Naive thymus-derived CD8-positive, alpha-beta T cell (primary cell): ENCODE measurements around the gene IQSEC3. TPM values are rescaled to one million over a fixed set of nuclear protein-coding genes. Genes with fewer than 3 reads are reported as not detected.
"Not testable (repeated sequence)": the region's sequence is repeated elsewhere in the genome, so short reads cannot be mapped to it uniquely, and the experiment has no call there.

Source experiments
- ATAC-seq, 2 donors: fragments of 150-1000 bp; cut with Tn5 transposase in 1 of 2; sonication (Bioruptor Pico), chemical (Tn5 transposase) in 1 of 2; 1 replicate in 1 of 2; 2 replicates in 1 of 2; pipeline ENCODE4 v1.10.0; 2021; ENCODE audit warnings: mild to moderate bottlenecking in 2 of 2, moderate library complexity in 2 of 2
- POLR2A ChIA-PET: fragments of 350-600 bp; sonication (Branson Sonifier 250); formaldehyde crosslinking; loops from one replicate; lab custom pipeline; 2021; ENCODE audit warnings: antibody characterized with exemption; lab: Charles Lee
- DNase-seq, 10 donors: peaks; one replicate each; pipeline versions ENCODE4 v3.0.0 to v3.0.0-alpha.2; 2020 to 2022
- H3K27ac Mint-ChIP-seq, 10 donors: one replicate each; pipeline ENCODE4 v1.8.0; 2020 to 2022; ENCODE audit warnings: mild to moderate bottlenecking in 10 of 10, mixed read lengths in 10 of 10, moderate library complexity in 4 of 10, inconsistent platforms in 1 of 10
- H3K27me3 Mint-ChIP-seq, 5 donors: one replicate each; pipeline ENCODE4 v1.8.0; 2021 to 2022; ENCODE audit warnings: mixed read lengths in 5 of 5
- H3K36me3 Mint-ChIP-seq, 3 donors: one replicate each; pipeline ENCODE4 v1.8.0; 2020 to 2022; ENCODE audit warnings: mixed read lengths in 3 of 3, mild to moderate bottlenecking in 2 of 3, inconsistent platforms in 1 of 3
- H3K4me1 Mint-ChIP-seq, 4 donors: one replicate each; pipeline ENCODE4 v1.8.0; 2021 to 2022; ENCODE audit warnings: mixed read lengths in 4 of 4
- H3K4me3 Mint-ChIP-seq, 10 donors: one replicate each; pipeline ENCODE4 v1.8.0; 2020 to 2022; ENCODE audit warnings: mild to moderate bottlenecking in 10 of 10, mixed read lengths in 10 of 10, moderate library complexity in 6 of 10, inconsistent platforms in 1 of 10
- H3K9me3 Mint-ChIP-seq, 9 donors: one replicate each; pipeline ENCODE4 v1.8.0; 2020 to 2022; ENCODE audit warnings: mixed read lengths in 9 of 9, mild to moderate bottlenecking in 3 of 9, inconsistent platforms in 1 of 9, moderate library complexity in 1 of 9
- polyA plus RNA-seq, 3 donors: library from polyadenylated mRNA; unstranded; fragments of 300-500 nt; fragmentation: Illumina TruSeq; gene quantifications; one replicate each; pipeline ENCODE4 v1.2.3, GENCODE V29; 2021
- total RNA-seq, 8 experiments: library from RNA in 2 of 8; stranded (reverse) in 2 of 8; gene quantifications; one replicate each; pipeline ENCODE4 v1.2.3 and lab custom pipeline; 2021 to 2026

The IQSEC3 gene
- total and polyA plus RNA-seq, 5 experiments from 2014 or later, result 0.42 to 19.3 (median 1.1) TPM

DNA sequence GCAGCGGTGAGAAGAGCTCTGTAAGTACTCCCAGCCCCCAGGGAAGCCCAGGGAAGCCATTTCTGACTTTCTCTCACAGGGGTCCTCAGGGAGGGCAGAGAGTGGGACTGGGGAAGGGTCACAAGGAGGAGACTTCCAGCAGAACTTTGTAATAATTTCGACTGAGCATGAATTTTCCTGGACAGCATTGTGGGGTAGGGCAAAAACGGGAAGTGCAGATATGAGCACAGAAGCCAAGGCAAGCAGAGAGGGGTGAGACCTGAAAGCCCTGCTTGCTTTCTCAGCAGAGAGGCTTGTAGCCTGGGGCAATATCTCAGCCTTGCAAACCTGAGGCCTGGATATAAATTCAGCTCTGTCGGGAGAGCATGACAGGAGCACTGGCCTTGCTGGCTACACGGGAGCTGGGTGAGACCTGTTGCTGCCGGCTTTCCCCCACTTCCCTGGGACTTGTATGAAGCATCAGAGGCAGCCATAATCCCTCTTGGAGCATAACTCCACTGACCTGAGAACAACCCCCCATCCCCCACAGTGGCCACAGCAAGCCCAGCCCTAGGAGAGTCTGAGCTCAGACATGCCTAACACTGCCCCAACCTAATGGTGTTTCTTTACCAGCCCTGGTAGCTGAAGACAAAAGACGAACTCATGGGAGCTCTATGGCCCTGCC lies 9.8 kb upstream of the IQSEC3 start:
- POLR2A ChIA-PET, result no interaction called here
- Mint-ChIP-seq H3K4me3 (no peak overlapping the region), H3K27me3 (peaks cover 61 to 97% (median 83%) of the 10 kb centered on the region in 5 donors), H3K4me1 (peaks cover 0 to 3% (median 0%) of the 10 kb centered on the region in 4 donors), H3K36me3 (peaks cover 4 to 49% (median 17%) of the 10 kb centered on the region in 3 donors), H3K9me3 (peaks cover 15 to 54% (median 44%) of the 10 kb centered on the region in 9 donors), H3K27ac (no peak overlapping the region)
- DNase-seq, result no peak
- no peak for ATAC-seq

DNA sequence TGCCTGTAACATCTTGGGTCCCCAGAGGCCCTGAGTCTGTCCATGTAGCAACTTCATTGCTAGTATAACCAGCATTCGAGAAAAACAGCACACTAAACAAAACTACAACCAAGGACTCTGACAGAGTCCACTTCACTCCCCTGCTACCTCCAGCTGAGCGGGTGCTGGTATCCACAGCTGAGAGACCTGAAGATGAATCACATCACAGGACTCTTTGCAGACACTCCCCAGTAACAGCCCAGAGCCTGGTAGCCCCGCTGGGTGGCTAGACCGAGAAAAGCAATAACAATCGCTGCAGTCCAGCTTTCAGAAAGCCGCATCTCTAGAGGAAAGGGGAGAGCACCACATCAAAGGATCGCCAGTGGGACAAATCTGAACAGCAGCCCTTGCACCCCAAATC lies 9.0 kb upstream of the IQSEC3 start:
- Mint-ChIP-seq H3K27ac (no peak overlapping the region), H3K36me3 (peaks cover 4 to 50% (median 17%) of the 10 kb centered on the region in 3 donors), H3K4me1 (peaks cover 0 to 3% (median 0%) of the 10 kb centered on the region in 4 donors), H3K27me3 (peaks cover 62 to 97% (median 82%) of the 10 kb centered on the region in 5 donors), H3K4me3 (no peak overlapping the region), H3K9me3 (peaks cover 15 to 55% (median 47%) of the 10 kb centered on the region in 9 donors)
- no peak for DNase-seq
- POLR2A ChIA-PET, result no interaction called here
- no peak for ATAC-seq

DNA sequence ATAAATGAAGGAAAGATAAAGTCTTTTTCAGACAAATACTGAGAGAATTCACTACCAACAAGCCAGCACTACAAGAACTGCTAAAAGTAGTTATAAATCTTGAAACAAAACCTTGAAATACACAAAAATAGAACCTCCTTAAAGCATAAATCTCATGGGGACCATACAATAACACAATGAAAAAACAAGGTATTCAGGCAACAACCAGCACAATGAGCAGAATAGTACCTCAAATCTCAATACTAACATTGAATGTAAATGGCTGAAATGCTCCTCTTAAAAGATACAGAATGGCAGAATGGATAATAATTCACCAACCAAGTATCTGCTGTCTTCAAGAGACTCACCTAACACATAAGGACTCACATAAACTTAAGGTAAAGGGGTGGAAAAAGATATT lies 7.7 kb upstream of the IQSEC3 start:
- H3K4me3 Mint-ChIP-seq, result no peak overlapping the region
- H3K27ac Mint-ChIP-seq, result no peak overlapping the region
- peaks cover 59 to 88% (median 75%) of the 10 kb centered on the region in 5 donors for H3K27me3 Mint-ChIP-seq
- ATAC-seq, result no peak
- no peak for DNase-seq
- H3K36me3 Mint-ChIP-seq, result peaks cover 4 to 45% (median 17%) of the 10 kb centered on the region in 3 donors
- peaks cover 15 to 55% (median 47%) of the 10 kb centered on the region in 9 donors for H3K9me3 Mint-ChIP-seq
- POLR2A ChIA-PET, result no interaction called here
- H3K4me1 Mint-ChIP-seq, result peaks cover 0 to 3% (median 0%) of the 10 kb centered on the region in 4 donors

DNA sequence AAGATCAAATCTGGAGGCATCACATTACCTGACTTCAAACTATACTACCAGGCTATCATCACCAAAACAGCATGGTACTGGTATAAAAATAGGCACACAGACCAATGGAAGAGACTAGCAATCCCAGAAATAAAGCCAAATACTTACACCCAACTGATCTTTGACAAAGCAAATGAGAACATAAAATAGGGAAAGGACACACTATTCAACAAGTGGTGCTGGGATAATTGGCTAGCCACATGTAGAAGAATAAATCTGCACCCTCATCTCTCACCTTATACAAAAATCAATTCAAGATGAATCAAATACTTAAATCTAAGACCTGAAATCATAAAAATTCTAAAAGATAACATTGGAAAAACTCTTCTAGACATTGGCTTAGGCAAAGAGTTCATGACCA lies 4.7 kb upstream of the IQSEC3 start:
- H3K4me1 Mint-ChIP-seq, DNase-seq, H3K4me3 Mint-ChIP-seq, ATAC-seq, POLR2A ChIA-PET, H3K27ac Mint-ChIP-seq: not testable (repeated sequence)
- Mint-ChIP-seq H3K9me3 (peaks cover 15 to 53% (median 44%) of the 10 kb centered on the region in 9 donors), H3K27me3 (peaks cover 52 to 80% (median 57%) of the 10 kb centered on the region in 5 donors), H3K36me3 (peaks cover 4 to 38% (median 17%) of the 10 kb centered on the region in 3 donors)

DNA sequence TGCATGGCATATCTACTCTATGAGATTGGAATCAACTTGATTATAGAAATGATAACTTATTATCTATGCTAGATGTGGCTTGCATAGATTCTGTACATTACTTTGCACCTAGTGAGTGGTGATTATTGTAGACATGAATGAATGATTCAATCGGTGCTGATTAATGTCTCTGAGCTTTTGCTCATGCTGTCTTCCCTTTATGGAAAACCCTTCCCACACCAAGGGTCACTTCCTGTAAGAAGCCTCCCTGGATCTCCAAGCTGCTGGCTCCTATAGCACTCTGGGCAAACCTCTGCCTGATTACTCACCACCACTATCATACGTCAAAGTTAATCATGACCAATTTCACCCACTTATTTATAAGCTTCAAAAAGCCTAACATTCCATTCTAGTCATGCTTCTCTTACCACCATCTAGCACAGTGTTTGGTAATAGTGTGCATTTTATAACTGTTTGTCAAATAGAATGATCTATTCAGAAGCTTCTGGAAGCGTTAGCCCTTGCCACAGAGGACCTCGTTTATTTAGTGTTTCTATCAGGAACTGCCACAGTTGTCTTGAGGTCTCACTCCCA lies 990 bp upstream of the IQSEC3 start:
- POLR2A ChIA-PET, H3K27ac Mint-ChIP-seq, H3K4me3 Mint-ChIP-seq, DNase-seq, H3K4me1 Mint-ChIP-seq, ATAC-seq: not testable (repeated sequence)
- Mint-ChIP-seq H3K36me3 (peaks cover 0 to 16% (median 0%) of the 10 kb centered on the region in 3 donors), H3K9me3 (peaks cover 0 to 23% (median 10%) of the 10 kb centered on the region in 9 donors), H3K27me3 (peaks cover 34 to 59% (median 39%) of the 10 kb centered on the region in 5 donors)

DNA sequence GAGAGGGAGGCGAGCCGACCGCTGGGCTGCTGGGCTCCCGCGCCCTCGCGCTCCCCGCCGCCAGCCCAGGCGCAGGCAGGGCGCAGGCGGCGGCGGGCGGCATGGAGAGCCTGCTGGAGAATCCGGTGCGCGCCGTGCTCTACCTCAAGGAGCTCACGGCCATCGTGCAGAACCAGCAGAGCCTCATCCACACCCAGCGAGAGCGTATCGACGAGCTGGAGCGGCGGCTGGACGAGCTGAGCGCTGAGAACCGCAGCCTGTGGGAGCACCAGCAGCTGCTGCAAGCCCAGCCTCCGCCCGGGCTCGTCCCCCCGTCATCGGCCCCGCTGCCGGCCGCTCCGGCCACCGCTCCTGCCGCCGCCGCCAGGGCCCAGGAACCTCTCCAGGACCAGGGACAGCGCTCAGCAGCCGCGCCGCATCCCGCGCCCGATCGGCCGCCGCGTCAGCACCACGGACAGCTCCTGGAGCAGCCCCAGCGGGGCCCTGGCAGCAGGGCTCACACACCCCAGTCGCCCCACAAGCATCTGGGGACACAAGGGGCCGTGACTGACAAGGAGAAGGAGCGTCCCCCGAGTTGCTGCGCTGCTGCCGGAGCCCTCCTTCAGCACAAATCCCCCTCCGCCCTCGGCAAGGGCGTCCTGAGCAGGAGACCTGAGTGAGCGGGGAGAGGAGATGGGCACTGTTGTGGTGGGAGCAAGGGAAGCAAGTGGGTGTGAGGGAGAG lies 376 bp downstream of the IQSEC3 start:
- H3K9me3 Mint-ChIP-seq, result peaks cover 0 to 16% (median 2%) of the 10 kb centered on the region in 9 donors
- not testable (repeated sequence) for H3K4me1 Mint-ChIP-seq

DNA sequence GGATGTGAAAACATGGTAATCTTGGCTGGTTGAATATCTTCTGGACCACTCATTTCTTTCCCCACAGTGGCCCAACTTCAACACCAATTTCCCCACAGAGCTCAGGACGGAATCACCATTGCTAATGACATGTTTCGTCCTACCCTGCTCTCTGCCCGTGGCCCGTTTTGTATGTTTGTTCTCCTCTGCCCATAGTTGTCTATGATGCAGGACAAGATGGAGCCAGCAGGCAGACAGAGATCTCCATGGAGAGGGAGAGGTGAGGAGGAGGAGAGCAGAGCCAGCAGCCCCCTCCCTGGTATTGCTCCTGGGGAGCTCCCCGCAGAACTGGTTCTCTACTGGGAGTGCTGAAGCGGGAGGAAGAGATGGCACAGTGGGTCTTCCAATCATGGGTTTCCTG lies 3.1 kb downstream of the IQSEC3 start:
- Mint-ChIP-seq H3K36me3 (peaks cover 0 to 14% (median 0%) of the 10 kb centered on the region in 3 donors), H3K27me3 (peaks cover 27 to 55% (median 47%) of the 10 kb centered on the region in 5 donors), H3K9me3 (peaks cover 0 to 13% (median 0%) of the 10 kb centered on the region in 9 donors), H3K27ac (peak overlapping the region in 1 of 10 donors; percentile 79)
- H3K4me3 Mint-ChIP-seq, ATAC-seq, H3K4me1 Mint-ChIP-seq, POLR2A ChIA-PET: not testable (repeated sequence)
- peak in 1 of 10 donors; percentile 24 for DNase-seq

More for the DNA sequence above, 376 bp downstream of the IQSEC3 start:
- peaks cover 30 to 59% (median 38%) of the 10 kb centered on the region in 5 donors for H3K27me3 Mint-ChIP-seq
- ATAC-seq (peak; percentile 93 to 98), DNase-seq (peak in 7 of 10 donors; percentile 32 to 72 (median 38))
- H3K27ac Mint-ChIP-seq, H3K4me3 Mint-ChIP-seq, POLR2A ChIA-PET: not testable (repeated sequence)
- peaks cover 0 to 14% (median 0%) of the 10 kb centered on the region in 3 donors for H3K36me3 Mint-ChIP-seq

DNA sequence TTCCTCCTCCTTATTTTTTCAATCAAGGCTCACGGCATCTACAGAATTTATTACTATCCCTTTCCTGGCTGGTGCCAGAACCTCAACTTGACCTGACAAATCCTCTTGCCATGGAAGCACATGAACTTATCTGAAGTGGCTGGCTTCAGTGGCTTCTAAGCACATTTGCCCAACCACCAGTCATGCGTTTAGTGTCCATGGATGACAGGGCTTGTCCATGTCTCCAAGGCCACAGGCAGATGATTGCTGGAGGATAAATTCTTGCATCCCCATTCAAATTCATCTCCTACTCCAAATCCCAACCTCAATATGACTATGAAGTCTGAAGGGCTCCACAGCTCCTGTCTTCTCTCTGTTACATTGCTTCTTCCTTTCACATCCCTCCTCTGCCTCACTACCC lies 4.0 kb downstream of the IQSEC3 start:
- H3K36me3 Mint-ChIP-seq, result peaks cover 0 to 14% (median 0%) of the 10 kb centered on the region in 3 donors
- H3K27ac Mint-ChIP-seq, ATAC-seq, H3K4me3 Mint-ChIP-seq, H3K4me1 Mint-ChIP-seq, POLR2A ChIA-PET: not testable (repeated sequence)
- H3K9me3 Mint-ChIP-seq, result peaks cover 0 to 11% (median 0%) of the 10 kb centered on the region in 9 donors
- peaks cover 24 to 50% (median 49%) of the 10 kb centered on the region in 5 donors for H3K27me3 Mint-ChIP-seq
- peak in 1 of 10 donors; percentile 37 for DNase-seq

DNA sequence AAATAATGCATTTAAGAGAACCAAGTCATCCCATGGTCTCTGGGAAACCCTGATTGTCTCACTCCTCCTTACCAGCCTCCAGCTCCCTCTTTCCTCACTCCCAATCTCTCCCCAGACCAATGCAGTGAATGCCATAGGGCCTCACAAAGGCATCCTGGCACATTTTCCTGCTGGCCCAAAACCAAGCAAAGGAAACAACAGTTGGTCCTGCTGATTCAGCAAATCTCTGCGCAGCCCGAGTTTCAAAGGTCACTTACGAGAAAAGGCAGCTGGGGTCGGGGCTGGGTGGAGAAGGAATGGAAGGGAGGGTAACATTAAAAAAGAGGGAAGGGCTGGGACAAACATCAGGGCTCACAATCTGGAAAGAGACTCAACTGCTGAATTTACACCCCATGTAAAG lies 5.5 kb downstream of the IQSEC3 start:
- H3K4me1 Mint-ChIP-seq, DNase-seq, H3K4me3 Mint-ChIP-seq, POLR2A ChIA-PET, ATAC-seq, H3K27ac Mint-ChIP-seq: not testable (repeated sequence)
- Mint-ChIP-seq H3K27me3 (peaks cover 29 to 61% (median 54%) of the 10 kb centered on the region in 5 donors), H3K36me3 (peaks cover 0 to 14% (median 0%) of the 10 kb centered on the region in 3 donors), H3K9me3 (peaks cover 0 to 11% (median 0%) of the 10 kb centered on the region in 9 donors)

DNA sequence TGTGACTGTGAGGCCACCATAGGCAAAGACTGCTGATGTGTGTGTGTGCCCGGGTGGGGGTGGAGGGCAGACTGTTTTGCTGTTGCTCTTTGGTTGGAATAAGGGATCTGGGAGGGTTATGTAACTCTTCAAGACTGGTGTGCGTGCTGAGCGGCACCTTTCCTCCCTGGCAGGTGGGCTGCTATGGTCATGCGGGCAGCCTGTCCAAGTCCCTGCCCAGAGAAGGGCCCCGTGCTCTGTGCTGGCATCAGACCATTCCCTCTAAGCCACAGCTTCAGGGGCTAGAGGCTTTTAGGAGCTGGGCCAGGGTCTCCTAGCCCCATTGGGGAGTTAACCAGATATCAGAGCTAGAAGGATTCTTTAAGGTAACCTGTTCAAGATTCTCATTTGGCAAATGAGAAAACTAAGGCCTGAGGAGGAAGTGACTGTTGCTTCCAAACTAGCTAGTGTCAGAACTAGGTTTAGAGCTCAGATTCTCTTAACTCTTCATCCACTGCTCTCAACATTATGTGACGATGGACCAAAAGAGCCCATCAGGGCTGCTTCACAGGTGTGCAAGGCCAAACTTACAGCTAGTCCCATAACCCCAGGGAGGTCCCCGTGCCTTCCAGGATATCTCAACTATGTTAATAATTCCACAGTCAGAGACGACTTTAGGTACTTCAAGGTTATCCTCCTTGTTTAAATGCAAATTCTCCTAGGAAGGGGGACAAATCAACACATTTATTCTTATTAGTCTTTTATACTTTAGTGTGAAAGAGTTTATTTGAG lies 8.0 kb downstream of the IQSEC3 start:
- peak in 1 of 10 donors; percentile 65 for DNase-seq
- ATAC-seq, POLR2A ChIA-PET, H3K4me3 Mint-ChIP-seq, H3K4me1 Mint-ChIP-seq, H3K9me3 Mint-ChIP-seq: not testable (repeated sequence)
- peak overlapping the region in 1 of 10 donors; percentile 40 for H3K27ac Mint-ChIP-seq
- H3K36me3 Mint-ChIP-seq, result peaks cover 0 to 12% (median 0%) of the 10 kb centered on the region in 3 donors
- H3K27me3 Mint-ChIP-seq, result peaks cover 29 to 62% (median 58%) of the 10 kb centered on the region in 5 donors

DNA sequence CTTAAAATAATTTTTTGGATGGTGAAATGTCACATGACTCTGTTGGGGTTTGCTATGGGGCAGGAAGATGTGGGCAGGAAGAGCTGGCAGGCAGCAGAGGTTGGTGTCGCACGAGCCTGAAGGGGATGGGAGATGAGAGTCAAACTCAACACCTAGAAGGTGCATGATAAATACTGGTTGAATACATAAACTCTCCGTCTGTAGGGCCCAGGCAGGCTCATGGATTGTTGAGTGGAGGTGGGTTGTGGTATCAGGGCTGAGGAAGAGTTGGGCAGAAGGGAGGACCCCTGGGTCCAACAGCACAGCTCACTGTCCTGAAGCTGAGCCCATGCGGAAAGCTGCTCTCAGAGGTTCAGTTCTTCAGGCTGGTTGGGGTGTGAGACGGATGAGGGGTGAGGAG lies 9.0 kb downstream of the IQSEC3 start:
- H3K9me3 Mint-ChIP-seq, DNase-seq, H3K4me3 Mint-ChIP-seq, H3K4me1 Mint-ChIP-seq, ATAC-seq, POLR2A ChIA-PET, H3K36me3 Mint-ChIP-seq: not testable (repeated sequence)
- peaks cover 26 to 62% (median 58%) of the 10 kb centered on the region in 5 donors for H3K27me3 Mint-ChIP-seq
- peak overlapping the region in 1 of 10 donors; percentile 42 for H3K27ac Mint-ChIP-seq

DNA sequence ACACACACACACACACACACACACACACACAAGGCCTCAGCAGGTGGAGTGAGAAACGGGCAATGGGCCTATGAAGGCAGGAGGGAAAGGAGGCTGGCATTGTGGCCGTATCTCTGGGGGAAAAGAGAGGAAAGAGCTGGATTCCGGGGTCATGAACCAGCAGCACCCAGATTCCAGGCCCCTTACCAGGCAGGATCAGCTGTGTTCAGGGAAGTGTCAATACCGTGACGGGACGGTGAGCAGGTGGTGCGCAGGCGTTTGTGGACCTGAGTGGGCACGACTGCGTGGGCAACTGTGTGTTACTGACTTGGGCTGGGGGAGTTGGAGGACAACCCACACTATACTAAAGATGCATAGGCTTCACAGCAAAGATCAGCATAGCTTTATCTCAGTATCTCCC lies 9.5 kb downstream of the IQSEC3 start:
- H3K4me1 Mint-ChIP-seq, H3K9me3 Mint-ChIP-seq, H3K36me3 Mint-ChIP-seq, ATAC-seq, POLR2A ChIA-PET, H3K27ac Mint-ChIP-seq: not testable (repeated sequence)
- H3K27me3 Mint-ChIP-seq, result peaks cover 26 to 61% (median 58%) of the 10 kb centered on the region in 5 donors
- peak in 1 of 10 donors; percentile 43 for DNase-seq
- peak overlapping the region in 1 of 10 donors; percentile 31 for H3K4me3 Mint-ChIP-seq
